Esophagus (tissue), 2 donors: ENCODE data around the gene ADCY4. TPM values are rescaled to one million over a fixed set of nuclear protein-coding genes. Genes with fewer than 3 reads are reported as not detected.

Experiments used
- H3K27ac ChIP-seq, 2 donors: one replicate each; pipeline ENCODE4 v1.5.1; 2013; ENCODE audit warnings: low read depth in 2 of 2, mild to moderate bottlenecking in 2 of 2, inconsistent platforms in 1 of 2, low read length in 1 of 2, moderate library complexity in 1 of 2
- H3K27me3 ChIP-seq, 2 donors: one replicate each; pipeline ENCODE4 v1.6.1; 2013; ENCODE audit warnings: low read length in 2 of 2, control low read depth in 1 of 2, mild to moderate bottlenecking in 1 of 2; ENCODE audit not compliant: insufficient read depth in 2 of 2, control insufficient read depth in 1 of 2
- H3K36me3 ChIP-seq, 2 donors: one replicate each; pipeline ENCODE4 v1.6.1; 2013; ENCODE audit warnings: low read length in 1 of 2; ENCODE audit not compliant: control insufficient read depth in 2 of 2, insufficient read depth in 2 of 2
- H3K4me1 ChIP-seq, 2 donors: one replicate each; pipeline ENCODE4 v1.6.1; 2013; ENCODE audit warnings: low read length in 1 of 2; ENCODE audit not compliant: control insufficient read depth in 2 of 2, insufficient read depth in 2 of 2
- H3K4me3 ChIP-seq, 2 donors: one replicate each; pipeline ENCODE4 v1.5.1; 2013; ENCODE audit warnings: low read length in 2 of 2, mild to moderate bottlenecking in 2 of 2, low read depth in 1 of 2, moderate library complexity in 1 of 2
- H3K9me3 ChIP-seq, 2 donors: one replicate each; pipeline ENCODE4 v1.6.1; 2013; ENCODE audit warnings: mild to moderate bottlenecking in 2 of 2, low read depth in 1 of 2, low read length in 1 of 2, moderate library complexity in 1 of 2; ENCODE audit not compliant: control insufficient read depth in 2 of 2, insufficient read depth in 1 of 2
- WGBS, 2 donors: extraction: QIAGEN DNeasy Blood & Tissue Kit; methylation state at CpG; one replicate each; pipeline ENCODE4 v1.1.7; 2013; 5-methylcytosine and 5-hydroxymethylcytosine counted together
- polyA plus RNA-seq, 2 donors: library from polyadenylated mRNA; stranded (reverse); fragments of 200-250 nt; gene quantifications; one replicate each; pipeline ENCODE4 v1.2.3, GENCODE V29; 2013
- donor health status: healthy with polysubstance abuse.
- donor health status: Bipolar disorder and iron deficiency.

The ADCY4 gene
- polyA plus RNA-seq, 2 donors: 10.2 to 23.3 TPM

DNA sequence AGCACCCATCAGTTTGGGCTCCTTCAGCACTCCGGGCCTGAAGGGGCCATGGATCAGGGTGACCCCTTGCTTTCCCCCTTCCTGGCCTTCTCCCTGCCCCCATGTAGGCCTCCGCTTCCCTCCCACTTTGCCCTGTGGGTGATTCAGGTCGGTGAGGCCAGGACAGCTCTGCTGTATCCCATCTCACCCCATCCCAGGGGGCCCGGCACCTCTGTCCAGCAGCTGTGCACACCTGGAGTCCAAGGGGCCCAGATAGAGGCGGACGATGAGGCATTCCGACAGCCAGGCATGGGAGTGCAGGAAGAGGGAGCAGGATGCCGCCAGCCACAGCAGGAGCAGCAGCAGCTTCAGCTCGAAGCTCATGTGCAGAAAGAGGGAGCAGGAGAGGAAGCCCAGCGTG is 12.2 kb downstream of the ADCY4 start:
- H3K9me3 ChIP-seq: no peaks in the 10 kb centered on the region
- WGBS, 2 donors: 74 to 79% methylated on average over 10 of the region's 10 CpGs
- no peak overlapping the region for H3K4me3 ChIP-seq
- H3K4me1 ChIP-seq: peaks cover 0 to 4% of the 10 kb centered on the region in 2 donors
- no peaks in the 10 kb centered on the region for H3K27me3 ChIP-seq
- H3K27ac ChIP-seq: no peak overlapping the region
- H3K36me3 ChIP-seq: no peaks in the 10 kb centered on the region

DNA sequence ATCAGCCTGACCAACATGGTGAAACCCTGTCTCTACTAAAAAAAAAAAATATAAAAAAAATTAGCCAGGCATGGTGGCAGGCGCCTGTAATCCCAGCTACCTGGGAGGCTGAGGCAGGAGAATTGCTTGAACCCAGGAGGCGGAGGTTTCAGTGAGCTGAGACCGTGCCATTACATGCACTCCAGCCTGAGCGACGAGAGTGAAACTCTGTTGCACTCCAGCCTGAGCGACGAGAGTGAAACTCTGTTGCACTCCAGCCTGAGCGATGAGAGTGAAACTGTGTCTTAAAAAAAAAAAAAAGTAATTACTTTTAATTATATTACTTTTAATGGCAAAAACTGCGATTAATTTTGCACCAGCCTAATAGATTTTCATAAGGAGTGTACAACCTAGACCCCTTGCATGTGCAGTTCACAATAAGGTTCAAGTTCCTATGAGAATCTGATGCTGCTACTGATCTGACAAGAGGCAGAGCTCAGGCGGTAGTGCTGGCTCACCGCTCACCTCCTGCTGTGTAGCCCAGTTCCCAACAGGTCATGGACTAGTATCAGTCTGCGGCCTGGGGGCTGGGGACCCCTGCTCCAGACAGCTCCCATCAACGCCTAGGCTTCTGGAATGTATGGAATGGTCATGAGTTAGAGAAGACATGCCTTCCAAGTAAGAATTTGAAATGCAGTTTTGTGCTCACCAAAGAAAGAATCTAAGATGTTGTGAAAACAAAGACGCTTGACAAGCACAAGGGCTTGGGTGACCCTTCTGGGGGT is 13.5 kb downstream of the ADCY4 start:
- Histone ChIP-seq H3K9me3 (no peaks in the 10 kb centered on the region), H3K4me1 (peaks cover 4 to 9% of the 10 kb centered on the region in 2 donors), H3K36me3 (no peaks in the 10 kb centered on the region), H3K27me3 (no peaks in the 10 kb centered on the region), H3K4me3 (no peak overlapping the region), H3K27ac (no peak overlapping the region)
- 86 to 89% methylated on average over 14 of the region's 14 CpGs for WGBS, 2 donors

DNA sequence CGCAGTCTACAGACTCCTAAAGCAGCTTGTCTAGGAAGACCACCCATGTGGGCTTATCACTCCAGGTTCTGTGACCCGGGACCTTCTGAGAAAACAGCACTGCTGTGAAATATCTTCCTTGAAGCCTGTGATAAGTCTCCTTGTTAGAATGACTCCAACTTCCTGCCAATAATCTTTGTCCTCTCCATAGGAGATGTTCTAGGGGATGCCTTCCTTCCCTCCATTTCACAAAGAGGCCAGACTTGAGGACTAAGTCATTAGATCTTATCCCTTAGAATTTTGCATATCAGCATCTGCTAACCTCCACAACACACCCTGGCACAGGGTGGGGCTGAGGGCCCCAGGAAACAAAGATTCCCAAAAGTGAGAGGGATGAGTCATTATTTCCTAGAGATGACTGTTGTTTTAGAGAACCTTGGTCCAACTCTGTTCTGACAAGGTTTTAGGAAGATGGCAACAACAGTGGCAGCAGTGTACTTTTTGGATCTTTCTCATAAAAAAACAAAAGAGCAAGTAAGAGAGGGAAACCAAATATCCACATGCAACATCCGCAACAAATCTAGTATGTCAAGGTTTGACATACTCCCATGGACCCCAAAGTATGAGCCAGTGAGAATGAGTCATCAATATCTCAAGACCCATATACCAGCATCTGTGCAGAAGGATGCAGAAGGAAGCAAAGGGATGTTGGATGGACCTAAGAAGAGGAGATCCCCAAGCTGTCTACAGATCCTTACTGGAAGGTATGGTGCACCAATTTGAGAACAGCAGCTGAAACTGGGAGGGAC is 17.5 kb downstream of the ADCY4 start:
- peak overlapping the region in 1 of 2 donors; percentile 93 for H3K27ac ChIP-seq
- no peaks in the 10 kb centered on the region for H3K27me3 ChIP-seq
- WGBS, 2 donors: 71 to 82% methylated on average over 3 of the region's 3 CpGs
- H3K4me3 ChIP-seq: no peak overlapping the region
- no peaks in the 10 kb centered on the region for H3K9me3 ChIP-seq
- H3K36me3 ChIP-seq: no peaks in the 10 kb centered on the region
- peaks cover 11 to 30% of the 10 kb centered on the region in 2 donors for H3K4me1 ChIP-seq

DNA sequence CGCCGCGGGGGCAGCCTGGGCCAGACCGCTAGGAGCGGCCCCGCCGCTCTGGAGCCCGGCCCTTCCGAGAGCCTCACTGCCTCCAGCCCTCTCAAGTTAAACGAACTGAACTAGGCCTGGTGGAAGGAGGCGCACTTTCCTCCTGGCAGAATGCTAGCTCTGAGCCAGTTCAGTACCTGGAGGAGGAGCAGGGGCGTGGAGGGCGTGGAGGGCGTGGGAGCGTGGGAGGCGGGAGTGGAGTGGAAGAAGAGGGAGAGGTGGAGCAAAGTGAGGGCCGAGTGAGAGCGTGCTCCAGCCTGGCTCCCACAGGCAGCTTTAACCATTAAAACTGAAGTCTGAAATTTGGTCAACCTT is 18.3 kb downstream of the ADCY4 start:
- no peaks in the 10 kb centered on the region for H3K36me3 ChIP-seq
- no peaks in the 10 kb centered on the region for H3K27me3 ChIP-seq
- peak overlapping the region; percentile 46 to 93 for H3K27ac ChIP-seq
- H3K4me1 ChIP-seq: peaks cover 11 to 34% of the 10 kb centered on the region in 2 donors
- H3K9me3 ChIP-seq: no peaks in the 10 kb centered on the region
- WGBS, 2 donors: 42 to 57% methylated on average over 18 of the region's 18 CpGs
- no peak overlapping the region for H3K4me3 ChIP-seq

DNA sequence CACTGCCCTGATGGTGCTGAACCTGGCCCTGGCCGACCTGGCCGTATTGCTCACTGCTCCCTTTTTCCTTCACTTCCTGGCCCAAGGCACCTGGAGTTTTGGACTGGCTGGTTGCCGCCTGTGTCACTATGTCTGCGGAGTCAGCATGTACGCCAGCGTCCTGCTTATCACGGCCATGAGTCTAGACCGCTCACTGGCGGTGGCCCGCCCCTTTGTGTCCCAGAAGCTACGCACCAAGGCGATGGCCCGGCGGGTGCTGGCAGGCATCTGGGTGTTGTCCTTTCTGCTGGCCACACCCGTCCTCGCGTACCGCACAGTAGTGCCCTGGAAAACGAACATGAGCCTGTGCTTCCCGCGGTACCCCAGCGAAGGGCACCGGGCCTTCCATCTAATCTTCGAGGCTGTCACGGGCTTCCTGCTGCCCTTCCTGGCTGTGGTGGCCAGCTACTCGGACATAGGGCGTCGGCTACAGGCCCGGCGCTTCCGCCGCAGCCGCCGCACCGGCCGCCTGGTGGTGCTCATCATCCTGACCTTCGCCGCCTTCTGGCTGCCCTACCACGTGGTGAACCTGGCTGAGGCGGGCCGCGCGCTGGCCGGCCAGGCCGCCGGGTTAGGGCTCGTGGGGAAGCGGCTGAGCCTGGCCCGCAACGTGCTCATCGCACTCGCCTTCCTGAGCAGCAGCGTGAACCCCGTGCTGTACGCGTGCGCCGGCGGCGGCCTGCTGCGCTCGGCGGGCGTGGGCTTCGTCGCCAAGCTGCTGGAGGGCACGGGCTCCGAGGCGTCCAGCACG is 18.9 kb downstream of the ADCY4 start:
- WGBS, 2 donors: 39 to 48% methylated on average over 69 to 70 of the region's 70 CpGs
- peak overlapping the region; percentile 46 to 93 for H3K27ac ChIP-seq
- H3K9me3 ChIP-seq: no peaks in the 10 kb centered on the region
- no peak overlapping the region for H3K4me3 ChIP-seq
- peaks cover 11 to 39% of the 10 kb centered on the region in 2 donors for H3K4me1 ChIP-seq
- H3K36me3 ChIP-seq: no peaks in the 10 kb centered on the region
- H3K27me3 ChIP-seq: no peaks in the 10 kb centered on the region

DNA sequence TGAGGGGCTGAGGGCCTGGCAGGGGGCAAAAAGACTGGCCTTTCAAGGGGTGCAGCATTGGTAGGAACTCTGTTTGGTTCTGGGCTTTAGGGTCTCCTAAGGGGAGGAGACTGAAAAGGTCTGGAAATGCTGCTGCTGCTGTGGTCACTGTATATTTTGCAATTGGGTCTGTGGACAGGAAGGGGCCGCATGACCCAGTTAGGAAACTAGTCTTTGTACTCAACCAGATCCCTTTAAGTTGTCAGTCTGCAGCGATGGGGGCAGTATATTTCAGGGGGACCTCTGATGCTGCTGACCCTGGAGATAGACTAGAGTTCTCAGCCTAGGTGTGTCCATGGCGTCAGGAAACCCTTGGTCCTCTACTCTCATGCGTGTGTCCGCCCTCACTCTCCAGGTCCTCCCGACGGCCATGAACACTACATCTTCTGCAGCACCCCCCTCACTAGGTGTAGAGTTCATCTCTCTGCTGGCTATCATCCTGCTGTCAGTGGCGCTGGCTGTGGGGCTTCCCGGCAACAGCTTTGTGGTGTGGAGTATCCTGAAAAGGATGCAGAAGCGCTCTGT is 19.5 kb downstream of the ADCY4 start:
- H3K4me3 ChIP-seq: no peak overlapping the region
- WGBS, 2 donors: 74 to 79% methylated on average over 10 of the region's 10 CpGs
- H3K9me3 ChIP-seq: no peaks in the 10 kb centered on the region
- H3K4me1 ChIP-seq: peaks cover 11 to 45% of the 10 kb centered on the region in 2 donors
- H3K36me3 ChIP-seq: no peaks in the 10 kb centered on the region
- no peaks in the 10 kb centered on the region for H3K27me3 ChIP-seq
- peak overlapping the region; percentile 46 to 93 for H3K27ac ChIP-seq

DNA sequence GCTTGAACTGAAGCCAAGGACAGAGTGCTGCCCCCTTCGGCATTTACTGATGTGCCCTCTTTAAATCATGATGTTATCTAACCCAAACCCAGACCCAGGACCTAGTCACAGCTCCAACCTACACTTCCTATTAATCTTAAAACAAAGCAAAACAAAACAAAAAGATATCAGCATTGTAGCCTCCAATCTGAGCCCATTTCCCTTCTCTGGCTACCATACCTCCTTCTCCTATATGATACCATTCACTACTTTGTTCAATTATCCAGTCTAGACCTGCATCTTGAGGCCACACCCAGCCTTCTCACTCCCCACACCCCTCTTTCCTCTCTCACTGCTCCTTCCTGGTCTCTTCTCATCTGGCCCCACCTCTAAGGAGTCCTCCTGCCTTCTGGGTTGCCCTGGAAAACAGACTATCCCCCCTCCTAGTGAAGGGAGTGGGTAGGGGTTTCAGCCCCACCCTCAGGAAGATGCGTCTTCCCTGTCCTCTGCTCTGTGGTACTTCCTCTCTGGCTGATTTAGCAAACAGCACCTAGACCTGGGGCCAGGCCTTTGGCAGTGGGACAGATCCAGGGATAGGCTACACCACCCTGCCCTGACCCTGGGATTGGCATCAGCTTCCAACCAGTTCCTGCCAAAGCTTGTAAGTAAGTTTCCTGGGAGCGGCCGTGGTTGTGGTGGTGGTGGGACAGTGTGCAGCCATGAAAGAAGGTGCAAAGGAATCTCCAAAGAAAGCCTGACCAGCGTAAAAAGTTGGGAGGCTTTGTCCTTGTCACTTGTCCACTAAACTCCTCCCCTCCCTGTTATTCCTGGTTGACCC is 20.3 kb downstream of the ADCY4 start:
- Histone ChIP-seq H3K4me1 (peaks cover 12 to 52% of the 10 kb centered on the region in 2 donors), H3K4me3 (no peak overlapping the region), H3K36me3 (no peaks in the 10 kb centered on the region), H3K27ac (peak overlapping the region; percentile 46 to 93), H3K9me3 (no peaks in the 10 kb centered on the region), H3K27me3 (no peaks in the 10 kb centered on the region)
- 50 to 58% methylated on average over 5 of the region's 5 CpGs for WGBS, 2 donors

DNA sequence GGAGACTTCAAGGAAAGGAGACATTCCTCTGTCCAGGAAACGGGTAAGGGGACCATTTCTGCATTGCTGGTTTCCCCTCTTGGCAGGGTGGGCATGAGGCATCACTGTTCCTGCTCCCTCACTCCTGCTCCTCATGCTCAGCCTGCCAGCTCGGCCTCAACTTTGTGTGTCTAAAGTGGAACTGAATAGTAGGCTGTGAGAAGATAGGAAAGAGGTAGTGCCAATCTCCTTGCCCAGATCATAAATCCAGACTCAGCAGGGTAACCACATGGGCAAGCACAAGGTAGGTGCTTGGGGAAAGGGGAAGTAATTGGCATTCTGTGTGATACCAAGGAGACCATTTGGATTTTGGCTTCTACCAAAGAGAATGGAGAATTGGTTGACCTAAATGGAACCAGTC is 21.0 kb downstream of the ADCY4 start:
- no peaks in the 10 kb centered on the region for H3K27me3 ChIP-seq
- WGBS, 2 donors: 87% methylated on average over 2 of the region's 2 CpGs
- no peak overlapping the region for H3K4me3 ChIP-seq
- peaks cover 13 to 57% of the 10 kb centered on the region in 2 donors for H3K4me1 ChIP-seq
- H3K27ac ChIP-seq: peak overlapping the region; percentile 46 to 93
- no peaks in the 10 kb centered on the region for H3K36me3 ChIP-seq
- H3K9me3 ChIP-seq: no peaks in the 10 kb centered on the region
